ENCODE results near the gene KCNJ15. TPM values are rescaled to one million over a fixed set of nuclear protein-coding genes. Genes with fewer than 3 reads are reported as not detected.

KCNJ15 gene
- total RNA-seq, 1 experiment from 2014 or later, result not detected

- ChIA-PET CTCF (no interaction called here), RAD21 (ENCODE audit: low non-redundant PET in 1 of 2, low total read pairs in 2 of 2, uncharacterized antibody in 2 of 2, unreplicated experiment in 2 of 2) (no interaction called here), POLR2A (no interaction called here)
- Histone ChIP-seq H3K4me3 (replicated peaks in 1 of 2; ENCODE audit: low read depth in 1 of 2, low read length in 2 of 2) (no peak overlapping the region), H3K9me3 (ENCODE audit: control insufficient read depth in 1 of 2, insufficient read depth in 1 of 2, low read depth in 1 of 2, low read length in 2 of 2) (peaks cover 0 to 19% of the 10 kb centered on the region in 2 experiments; a peak in 1 of 4 replicates), H3K4me1 (ENCODE audit: control insufficient read depth in 1 of 2, insufficient read depth in 2 of 2, low read length in 2 of 2) (no peaks in the 10 kb centered on the region), H3K36me3 (ENCODE audit: control insufficient read depth in 1 of 2, insufficient read depth in 2 of 2, low read length in 2 of 2) (no peaks in the 10 kb centered on the region), H3K79me2 (ENCODE audit: insufficient read depth, low read length) (no peaks in the 10 kb centered on the region), H3K9ac (ENCODE audit: low read length) (no peak overlapping the region), H3K4me2 (ENCODE audit: low read length) (no peak overlapping the region), H3K27me3 (ENCODE audit: insufficient read depth, low read length) (no peaks in the 10 kb centered on the region), H3K27ac (ENCODE audit: low read depth, low read length) (no peak overlapping the region), H4K20me1 (ENCODE audit: insufficient read depth) (no peaks in the 10 kb centered on the region), H3K9me2 (ENCODE audit: insufficient read depth) (no peaks in the 10 kb centered on the region), H2AFZ (ENCODE audit: low read depth, low read length, poor library complexity, severe bottlenecking) (no peak overlapping the region)
- BruUV-seq (replicated peaks), result no TSS peak
- DNase-seq (ENCODE audit: low read depth, low spot score) (no peak), ATAC-seq (no peak)
- TF ChIP-seq CTCF (IDR thresholded peaks at IDR 0.05 in 2 of 3, conservative IDR thresholded peaks at IDR 0.05 in 1 of 3; ENCODE audit: borderline replicate concordance in 1 of 3, insufficient read depth in 1 of 3, low read depth in 2 of 3, low read length in 2 of 3) (no peak), ATF3 (IDR thresholded peaks at IDR 0.05) (no peak), ZBTB33 (IDR thresholded peaks at IDR 0.05; ENCODE audit: extremely low read depth, insufficient replicate concordance, low read length) (no peak), ZFX (IDR thresholded peaks at IDR 0.05) (no peak), EZH2phosphoT487 (IDR thresholded peaks at IDR 0.05; ENCODE audit: borderline replicate concordance) (no peak), CBX3 (IDR thresholded peaks at IDR 0.05; ENCODE audit: low read depth) (no peak)
- intact Hi-C loops (cut with micrococcal nuclease), result no loop called here
Observed at GRCh38 chr21:38244885-38245869, 11.6 kb upstream of the KCNJ15 start.

All from HCT116 (cell line).